ENCODE measurements around the gene PI4K2B. TPM values are rescaled to one million over a fixed set of nuclear protein-coding genes. Genes with fewer than 3 reads are reported as not detected.

PI4K2B gene
- total and polyA plus RNA-seq, 2 experiments from 2014 or later: 11.8 to 44.1 TPM

DNA sequence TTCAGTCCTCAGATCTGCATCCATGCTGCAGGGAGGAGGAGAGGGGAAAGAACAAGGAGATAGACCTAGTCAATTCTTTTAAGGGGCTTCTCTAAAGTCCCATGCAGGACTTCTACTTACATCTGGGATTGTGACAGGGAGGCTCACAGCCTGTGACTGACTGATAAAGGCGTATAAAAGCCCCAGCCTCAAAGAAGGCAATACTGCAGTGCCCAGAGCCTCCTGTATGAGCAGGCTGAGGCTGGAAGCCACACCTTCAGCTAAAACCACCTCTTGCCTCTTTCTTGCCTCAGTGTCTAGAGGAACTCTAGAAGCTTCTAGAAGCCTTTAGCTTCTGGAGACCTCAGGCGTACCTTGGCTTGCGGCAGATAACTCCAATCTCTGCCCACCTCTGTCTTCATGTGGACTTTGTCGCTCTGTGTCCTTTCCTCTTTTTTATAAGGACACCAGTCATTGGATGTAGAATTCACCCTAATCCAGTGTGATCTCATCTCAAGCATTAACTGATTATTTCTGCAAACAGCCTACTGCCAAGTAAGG, 72.8 kb downstream of the PI4K2B start:
- 72% methylated on average over 4 of the region's 4 CpGs for whole genome bisulfite sequencing (ENCODE audit: low lambda C conversion rate, missing lambda C conversion rate)
- Histone ChIP-seq H3K27me3 (no peaks in the 10 kb centered on the region), H3K4me2 (no peak overlapping the region), H3K9me2 (replicated peaks; ENCODE audit: insufficient read depth) (no peaks in the 10 kb centered on the region), H3K4me3 (no peak overlapping the region), H4K20me1 (ENCODE audit: insufficient read depth, poor library complexity, severe bottlenecking) (no peaks in the 10 kb centered on the region), H3K27ac (no peak overlapping the region), H3K9me3 (ENCODE audit: low read depth) (no peaks in the 10 kb centered on the region), H3K4me1 (ENCODE audit: insufficient read depth) (no peaks in the 10 kb centered on the region), H3K36me3 (replicated peaks; ENCODE audit: insufficient read depth, low read depth) (no peaks in the 10 kb centered on the region), H2AFZ (no peak overlapping the region), H3K79me2 (no peaks in the 10 kb centered on the region)
- TF ChIP-seq, protein P1, sequence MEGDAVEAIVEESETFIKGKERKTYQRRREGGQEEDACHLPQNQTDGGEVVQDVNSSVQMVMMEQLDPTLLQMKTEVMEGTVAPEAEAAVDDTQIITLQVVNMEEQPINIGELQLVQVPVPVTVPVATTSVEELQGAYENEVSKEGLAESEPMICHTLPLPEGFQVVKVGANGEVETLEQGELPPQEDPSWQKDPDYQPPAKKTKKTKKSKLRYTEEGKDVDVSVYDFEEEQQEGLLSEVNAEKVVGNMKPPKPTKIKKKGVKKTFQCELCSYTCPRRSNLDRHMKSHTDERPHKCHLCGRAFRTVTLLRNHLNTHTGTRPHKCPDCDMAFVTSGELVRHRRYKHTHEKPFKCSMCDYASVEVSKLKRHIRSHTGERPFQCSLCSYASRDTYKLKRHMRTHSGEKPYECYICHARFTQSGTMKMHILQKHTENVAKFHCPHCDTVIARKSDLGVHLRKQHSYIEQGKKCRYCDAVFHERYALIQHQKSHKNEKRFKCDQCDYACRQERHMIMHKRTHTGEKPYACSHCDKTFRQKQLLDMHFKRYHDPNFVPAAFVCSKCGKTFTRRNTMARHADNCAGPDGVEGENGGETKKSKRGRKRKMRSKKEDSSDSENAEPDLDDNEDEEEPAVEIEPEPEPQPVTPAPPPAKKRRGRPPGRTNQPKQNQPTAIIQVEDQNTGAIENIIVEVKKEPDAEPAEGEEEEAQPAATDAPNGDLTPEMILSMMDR (IDR thresholded peaks at IDR 0.05; ENCODE audit: poor library complexity): no peak
- TF ChIP-seq EZH2phosphoT487 (IDR thresholded peaks at IDR 0.05; ENCODE audit: low read depth, severe bottlenecking, unreplicated experiment) (no peak), EZH2 (IDR thresholded peaks at IDR 0.05; ENCODE audit: borderline replicate concordance) (no peak)
- no peak for DNase-seq (ENCODE audit: low spot score)

DNA sequence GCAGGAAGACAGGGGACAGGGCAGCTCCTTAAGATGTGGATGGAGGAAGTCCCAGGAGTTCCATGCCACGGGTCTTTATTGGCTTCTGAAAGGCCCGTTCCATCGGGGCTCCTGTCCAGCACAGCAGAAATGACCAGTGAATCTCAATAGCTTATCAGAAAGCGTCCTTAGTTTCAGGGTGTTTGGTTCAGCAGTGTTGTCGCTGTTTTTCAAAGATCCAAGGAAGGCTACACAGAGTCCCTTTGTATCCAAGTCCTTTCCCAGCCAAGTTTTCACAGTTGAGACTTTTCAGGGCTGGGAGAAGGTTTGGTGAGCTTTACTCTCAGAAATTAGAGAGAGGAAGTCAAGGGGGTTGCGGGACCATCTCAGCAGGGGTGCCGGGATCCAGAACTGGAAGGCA, 73.8 kb downstream of the PI4K2B start:
- TF ChIP-seq, protein P1 (IDR thresholded peaks at IDR 0.05; ENCODE audit: poor library complexity): no peak
- 91% methylated on average over 7 of the region's 7 CpGs for WGBS (ENCODE audit: low lambda C conversion rate, missing lambda C conversion rate)
- H3K4me1 ChIP-seq (ENCODE audit: insufficient read depth): no peaks in the 10 kb centered on the region
- H3K27ac ChIP-seq: no peak overlapping the region
- no peak for DNase-seq (ENCODE audit: low spot score)
- no peaks in the 10 kb centered on the region for H3K9me3 ChIP-seq (ENCODE audit: low read depth)
- H3K9me2 ChIP-seq (replicated peaks; ENCODE audit: insufficient read depth): no peaks in the 10 kb centered on the region
- no peaks in the 10 kb centered on the region for H3K36me3 ChIP-seq (replicated peaks; ENCODE audit: insufficient read depth, low read depth)
- no peaks in the 10 kb centered on the region for H4K20me1 ChIP-seq (ENCODE audit: insufficient read depth, poor library complexity, severe bottlenecking)
- H3K79me2 ChIP-seq: no peaks in the 10 kb centered on the region
- no peak overlapping the region for H3K4me2 ChIP-seq
- no peaks in the 10 kb centered on the region for H3K27me3 ChIP-seq
- H3K4me3 ChIP-seq: no peak overlapping the region
- no peak overlapping the region for H2AFZ ChIP-seq

DNA sequence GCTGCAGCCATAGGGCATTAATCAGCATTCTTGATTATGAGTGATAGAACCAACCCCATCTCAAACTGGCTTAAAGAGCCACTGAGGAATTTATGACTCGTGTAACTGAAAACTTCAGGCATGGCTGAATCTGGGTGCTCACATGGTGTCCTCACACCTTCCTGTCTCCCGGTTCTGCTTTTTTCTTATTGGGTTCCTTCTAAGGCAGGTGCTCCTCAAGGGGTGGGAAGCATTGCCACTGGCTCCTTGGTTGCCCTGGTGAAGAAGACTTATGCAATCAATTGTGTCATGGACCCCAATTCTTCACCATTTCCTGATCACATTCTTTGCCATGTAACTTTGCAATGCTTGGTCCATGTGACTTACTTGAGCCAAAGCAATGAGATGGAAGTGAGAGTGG, 74.5 kb downstream of the PI4K2B start:
- no peaks in the 10 kb centered on the region for H3K9me2 ChIP-seq (replicated peaks; ENCODE audit: insufficient read depth)
- H3K9me3 ChIP-seq (ENCODE audit: low read depth): no peaks in the 10 kb centered on the region
- H2AFZ ChIP-seq: no peak overlapping the region
- peaks cover under 1% of the 10 kb centered on the region for H3K79me2 ChIP-seq
- peaks cover under 1% of the 10 kb centered on the region for H3K4me1 ChIP-seq (ENCODE audit: insufficient read depth)
- no peaks in the 10 kb centered on the region for H3K36me3 ChIP-seq (replicated peaks; ENCODE audit: insufficient read depth, low read depth)
- no peak for TF ChIP-seq EZH2 (IDR thresholded peaks at IDR 0.05; ENCODE audit: borderline replicate concordance)
- H3K4me2 ChIP-seq: no peak overlapping the region
- 97% methylated on average over 2 of the region's 2 CpGs for WGBS (ENCODE audit: low lambda C conversion rate, missing lambda C conversion rate)
- no peak overlapping the region for H3K4me3 ChIP-seq
- no peak overlapping the region for H3K27ac ChIP-seq
- no peaks in the 10 kb centered on the region for H4K20me1 ChIP-seq (ENCODE audit: insufficient read depth, poor library complexity, severe bottlenecking)
- no peaks in the 10 kb centered on the region for H3K27me3 ChIP-seq
- no peak for DNase-seq (ENCODE audit: low spot score)

DNA sequence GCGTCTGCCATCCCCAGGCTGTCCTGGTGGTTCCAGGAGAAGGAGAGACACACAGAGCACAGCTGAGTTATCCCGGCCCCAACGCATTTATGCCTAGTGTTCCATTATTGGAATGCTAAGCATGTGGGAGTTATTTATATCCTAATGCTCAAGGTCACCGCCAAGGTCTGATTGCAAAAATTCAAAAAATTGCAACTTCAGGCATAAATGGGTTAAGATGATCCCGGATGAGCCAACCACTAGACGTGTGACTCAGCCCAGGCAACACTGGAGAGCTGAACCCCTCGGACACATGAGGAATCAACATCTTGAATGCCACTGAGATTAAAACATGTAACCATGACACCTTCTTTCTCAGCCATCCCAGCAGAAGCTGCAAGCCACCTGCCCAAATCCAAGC, 74.9 kb downstream of the PI4K2B start:
- Histone ChIP-seq H3K4me3 (no peak overlapping the region), H3K4me2 (no peak overlapping the region), H3K27ac (no peak overlapping the region), H4K20me1 (ENCODE audit: insufficient read depth, poor library complexity, severe bottlenecking) (no peaks in the 10 kb centered on the region), H3K36me3 (replicated peaks; ENCODE audit: insufficient read depth, low read depth) (no peaks in the 10 kb centered on the region), H3K4me1 (ENCODE audit: insufficient read depth) (peaks cover 4% of the 10 kb centered on the region), H3K27me3 (no peaks in the 10 kb centered on the region), H3K9me2 (replicated peaks; ENCODE audit: insufficient read depth) (no peaks in the 10 kb centered on the region), H3K9me3 (ENCODE audit: low read depth) (no peaks in the 10 kb centered on the region), H2AFZ (no peak overlapping the region), H3K79me2 (peaks cover 5% of the 10 kb centered on the region)
- WGBS (ENCODE audit: low lambda C conversion rate, missing lambda C conversion rate): 82% methylated on average over 7 of the region's 7 CpGs
- DNase-seq (ENCODE audit: low spot score): no peak
- TF ChIP-seq EZH2phosphoT487 (IDR thresholded peaks at IDR 0.05; ENCODE audit: low read depth, severe bottlenecking, unreplicated experiment) (no peak), EZH2 (IDR thresholded peaks at IDR 0.05; ENCODE audit: borderline replicate concordance) (no peak)
- TF ChIP-seq, protein P1 (IDR thresholded peaks at IDR 0.05; ENCODE audit: poor library complexity): no peak
